ENCODE measurements around the gene COQ4.

The COQ4 gene

GRCh38 chr9:128382261-128382660, 59.6 kb downstream of the COQ4 start:
- no peak for DNase-seq

GRCh38 chr9:128383007-128383753, 60.5 kb downstream of the COQ4 start:
- DNase-seq: no peak
